Measurements from ENCODE around the gene SYCP2.
"Not testable (repeated sequence)": the region's sequence is repeated elsewhere in the genome, so short reads cannot be mapped to it uniquely, and the experiment has no call there.

SYCP2 gene

GRCh38 chr20:59902470-59902869, 31.0 kb downstream of the SYCP2 start:
- DNase-seq (ENCODE audit: low read depth) = no peak

- DNase-seq (ENCODE audit: low read depth) = no peak
Measured at GRCh38 chr20:59895908-59896307, 37.5 kb downstream of the SYCP2 start.

GRCh38 chr20:59891581-59891980, 41.9 kb downstream of the SYCP2 start:
- no peak for DNase-seq (ENCODE audit: low read depth)

GRCh38 chr20:59890035-59890434, 43.4 kb downstream of the SYCP2 start:
- DNase-seq (ENCODE audit: low read depth) = not testable (repeated sequence)

GRCh38 chr20:59888050-59888449, 45.4 kb downstream of the SYCP2 start:
- DNase-seq (ENCODE audit: low read depth) = no peak

- DNase-seq (ENCODE audit: low read depth) = no peak
Measured at GRCh38 chr20:59884494-59884893, 48.9 kb downstream of the SYCP2 start.

GRCh38 chr20:59880198-59880597, 53.2 kb downstream of the SYCP2 start:
- no peak for DNase-seq (ENCODE audit: low read depth)

GRCh38 chr20:59873409-59873808, 60.0 kb downstream of the SYCP2 start:
- no peak for DNase-seq (ENCODE audit: low read depth)

GRCh38 chr20:59871096-59871495, 62.3 kb downstream of the SYCP2 start:
- no peak for DNase-seq (ENCODE audit: low read depth)

- DNase-seq (ENCODE audit: low read depth) = no peak
Measured at GRCh38 chr20:59866338-59866737, 67.1 kb downstream of the SYCP2 start.

GRCh38 chr20:59864726-59865125, 68.7 kb downstream of the SYCP2 start:
- no peak for DNase-seq (ENCODE audit: low read depth)

- DNase-seq (ENCODE audit: low read depth) = no peak
Measured at GRCh38 chr20:59863058-59863457, 70.4 kb downstream of the SYCP2 start.

GRCh38 chr20:59861401-59861800, 72.0 kb downstream of the SYCP2 start:
- no peak for DNase-seq (ENCODE audit: low read depth)

- no peak for DNase-seq (ENCODE audit: low read depth)
Measured at GRCh38 chr20:59858425-59858824, 75.0 kb downstream of the SYCP2 start.

- DNase-seq (ENCODE audit: low read depth) = no peak
Measured at GRCh38 chr20:59857966-59858365, 75.5 kb downstream of the SYCP2 start.

- DNase-seq (ENCODE audit: low read depth) = not testable (repeated sequence)
Measured at GRCh38 chr20:59856941-59857340, 76.5 kb downstream of the SYCP2 start.

GRCh38 chr20:59856526-59856925, 76.9 kb downstream of the SYCP2 start:
- DNase-seq (ENCODE audit: low read depth) = not testable (repeated sequence)

GRCh38 chr20:59850018-59850641, 83.3 kb downstream of the SYCP2 start:
- no peak for DNase-seq (ENCODE audit: low read depth)

GRCh38 chr20:59848182-59848581, 85.3 kb downstream of the SYCP2 start:
- DNase-seq (ENCODE audit: low read depth) = no peak

- DNase-seq (ENCODE audit: low read depth) = no peak
Measured at GRCh38 chr20:59845472-59845871, 88.0 kb downstream of the SYCP2 start.

- no peak for DNase-seq (ENCODE audit: low read depth)
Measured at GRCh38 chr20:59839400-59839799, 94.0 kb downstream of the SYCP2 start.

- DNase-seq (ENCODE audit: low read depth) = no peak
Measured at GRCh38 chr20:59837623-59838394, 95.6 kb downstream of the SYCP2 start.

- DNase-seq (ENCODE audit: low read depth) = no peak
Measured at GRCh38 chr20:59836767-59837166, 96.7 kb downstream of the SYCP2 start.
